HG03442 (cell line): ENCODE measurements around the gene DIP2C.
"Not testable (repeated sequence)": the region's sequence is repeated elsewhere in the genome, so short reads cannot be mapped to it uniquely, and the experiment has no call there.

ENCODE experiments used
- ATAC-seq: cut with Tn5 transposase; IDR thresholded peaks from one replicate; pipeline ENCODE4 v1.9.1; 2021; ENCODE audit warnings: mild to moderate bottlenecking, moderate library complexity; ENCODE audit not compliant: unreplicated experiment

The DIP2C gene

GRCh38 chr10:661597-662222, 27.8 kb downstream of the DIP2C start:
- ATAC-seq: no peak

GRCh38 chr10:660970-661596, 28.4 kb downstream of the DIP2C start:
- no peak for ATAC-seq

- no peak for ATAC-seq
These were observed 29.0 kb downstream of the DIP2C start for GRCh38 chr10:660413-660969.

GRCh38 chr10:659688-660141, 29.8 kb downstream of the DIP2C start:
- no peak for ATAC-seq

GRCh38 chr10:657816-658350, 31.6 kb downstream of the DIP2C start:
- not testable (repeated sequence) for ATAC-seq

- ATAC-seq: no peak
These were observed 32.6 kb downstream of the DIP2C start for GRCh38 chr10:656883-657282.

GRCh38 chr10:655184-655583, 34.3 kb downstream of the DIP2C start:
- no peak for ATAC-seq

GRCh38 chr10:654647-654996, 34.8 kb downstream of the DIP2C start:
- no peak for ATAC-seq

- ATAC-seq: no peak
These were observed 35.3 kb downstream of the DIP2C start for GRCh38 chr10:653991-654646.

GRCh38 chr10:652832-653459, 36.5 kb downstream of the DIP2C start:
- not testable (repeated sequence) for ATAC-seq

- ATAC-seq: no peak
These were observed 37.2 kb downstream of the DIP2C start for GRCh38 chr10:652233-652632.

GRCh38 chr10:651692-652091, 37.8 kb downstream of the DIP2C start:
- no peak for ATAC-seq

- no peak for ATAC-seq
These were observed 38.4 kb downstream of the DIP2C start for GRCh38 chr10:650886-651615.

- ATAC-seq: no peak
These were observed 39.0 kb downstream of the DIP2C start for GRCh38 chr10:650441-650851.

GRCh38 chr10:649798-650440, 39.5 kb downstream of the DIP2C start:
- ATAC-seq: no peak

- no peak for ATAC-seq
These were observed 40.0 kb downstream of the DIP2C start for GRCh38 chr10:649445-649797.

- ATAC-seq: not testable (repeated sequence)
These were observed 42.4 kb downstream of the DIP2C start for GRCh38 chr10:647019-647418.

- ATAC-seq: no peak
These were observed 43.3 kb downstream of the DIP2C start for GRCh38 chr10:646118-646524.

GRCh38 chr10:644943-645334, 44.5 kb downstream of the DIP2C start:
- no peak for ATAC-seq
